DMS79 treated with DMSO at 0.1 percent for 48 hours (cell line): ENCODE data around the gene KLHL17.
A peak's percentile ranks its signal among the peaks of the same experiment; 100 is the strongest.

ENCODE experiments used
- DNase-seq: peaks from one replicate; lab custom pipeline; 2025; lab: John Stamatoyannopoulos, UW

KLHL17 gene

DNA sequence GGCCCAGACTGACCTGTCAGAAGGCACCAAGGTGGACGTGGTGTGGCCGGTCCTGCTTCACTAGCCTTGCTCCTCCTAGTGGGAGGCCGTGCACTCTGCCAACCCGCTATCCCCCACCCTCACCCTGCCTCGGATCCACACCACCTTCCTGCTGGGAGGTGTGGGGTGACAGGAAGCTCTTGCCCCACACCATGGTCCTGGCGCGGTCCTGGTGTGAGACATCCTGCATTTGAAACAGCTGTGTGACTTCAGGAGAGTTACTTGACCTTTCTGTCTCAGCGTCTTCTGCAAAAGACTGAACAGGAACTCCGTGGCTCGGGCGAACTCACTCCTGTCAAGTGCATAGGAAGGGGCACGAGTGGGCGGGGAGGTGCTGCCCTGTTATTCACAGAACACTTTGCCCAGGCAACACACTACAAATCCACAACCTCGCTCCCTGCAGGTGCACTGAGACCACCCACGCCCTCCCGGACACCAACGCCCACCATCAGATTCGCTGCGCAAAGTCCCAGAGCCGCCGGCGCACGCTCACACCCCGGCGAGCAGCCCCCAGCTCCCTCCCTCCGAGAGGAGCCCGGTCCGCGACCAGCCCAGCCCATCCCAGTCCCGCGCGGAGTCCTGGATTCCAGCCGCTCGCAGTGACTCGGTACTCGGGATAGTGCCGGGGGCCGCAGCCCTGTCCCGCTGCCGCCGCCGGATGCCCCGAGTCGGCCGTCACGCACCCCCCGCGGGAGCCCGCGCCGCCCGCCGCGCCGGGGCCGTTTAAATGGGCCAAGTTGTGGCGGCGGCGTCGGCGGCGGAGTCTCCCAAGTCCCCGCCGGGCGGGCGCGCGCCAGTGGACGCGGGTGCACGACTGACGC lies 37.0 kb upstream of the KLHL17 start, which contains the start of gene SAMD11:
TSS of gene SAMD11 (plus strand) at position 793 of the 860 bp plus-strand sequence. CDS start 509 bp downstream, outside the sequence.
- DNase-seq: peak; percentile 66

DNA sequence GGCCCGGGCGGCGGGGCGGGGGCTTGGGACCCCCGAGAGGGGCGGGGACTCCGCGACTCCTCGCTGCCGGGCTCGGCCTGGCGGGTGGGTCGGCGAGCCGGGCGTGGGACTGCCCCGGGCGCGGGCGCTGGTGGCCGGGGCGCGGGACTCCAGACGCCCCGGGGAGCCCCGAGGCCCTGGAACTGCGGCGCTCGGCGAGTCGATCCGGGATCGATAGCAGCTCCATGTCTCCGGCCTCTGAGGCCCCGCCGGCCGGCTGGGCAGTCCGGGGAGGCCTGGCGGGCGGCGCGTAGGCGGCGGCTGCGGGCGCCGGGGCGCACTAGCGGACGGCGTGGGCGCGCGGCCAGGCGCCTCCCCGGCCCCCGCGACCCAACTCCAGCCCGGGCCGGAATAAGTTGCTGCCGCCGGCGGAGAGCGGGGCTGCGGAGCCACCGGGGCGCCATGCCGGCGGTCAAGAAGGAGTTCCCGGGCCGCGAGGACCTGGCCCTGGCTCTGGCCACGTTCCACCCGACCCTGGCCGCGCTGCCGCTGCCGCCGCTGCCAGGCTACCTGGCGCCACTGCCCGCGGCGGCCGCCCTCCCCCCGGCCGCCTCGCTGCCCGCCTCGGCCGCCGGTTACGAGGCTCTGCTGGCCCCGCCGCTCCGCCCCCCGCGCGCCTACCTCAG lies 36.3 kb upstream of the KLHL17 start:
- no peak for DNase-seq

DNA sequence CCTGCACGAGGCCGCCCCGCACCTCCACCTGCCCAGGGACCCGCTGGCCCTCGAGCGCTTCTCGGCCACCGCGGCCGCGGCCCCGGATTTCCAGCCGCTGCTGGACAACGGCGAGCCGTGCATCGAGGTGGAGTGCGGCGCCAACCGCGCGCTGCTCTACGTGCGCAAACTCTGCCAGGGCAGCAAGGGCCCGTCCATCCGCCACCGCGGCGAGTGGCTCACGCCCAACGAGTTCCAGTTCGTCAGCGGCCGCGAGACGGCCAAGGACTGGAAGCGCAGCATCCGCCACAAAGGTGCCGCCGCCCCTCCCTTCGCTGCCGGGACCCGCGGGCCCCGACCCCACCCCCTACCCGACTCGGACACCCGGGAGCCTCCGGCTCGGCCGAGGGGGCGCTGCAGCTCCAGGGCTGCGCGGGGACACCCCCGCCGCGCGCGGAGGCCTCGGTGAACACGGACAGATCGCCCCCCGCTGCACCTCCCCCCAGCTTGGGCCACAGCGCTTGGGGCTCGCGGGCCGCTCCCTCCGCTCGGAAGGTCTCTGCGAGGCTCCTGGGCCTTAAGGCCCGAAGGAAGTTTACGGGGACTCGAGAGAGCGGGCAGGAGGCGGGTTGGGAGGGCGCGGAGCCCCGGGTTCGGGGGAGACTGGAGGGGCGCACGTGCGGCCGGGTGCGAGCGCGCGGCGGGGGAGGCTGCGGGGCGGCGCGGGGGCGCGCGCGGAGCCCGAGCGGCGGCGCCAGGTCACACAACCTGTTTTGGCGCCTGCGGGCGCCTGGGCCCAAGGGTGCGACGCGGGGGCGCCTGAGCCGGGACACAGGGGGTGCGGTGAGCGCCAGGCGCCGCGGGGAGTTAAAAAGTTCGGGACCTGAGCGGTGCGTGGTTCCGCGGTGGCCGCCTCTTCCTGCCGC lies 35.5 kb upstream of the KLHL17 start:
- DNase-seq: peak; percentile 31

DNA sequence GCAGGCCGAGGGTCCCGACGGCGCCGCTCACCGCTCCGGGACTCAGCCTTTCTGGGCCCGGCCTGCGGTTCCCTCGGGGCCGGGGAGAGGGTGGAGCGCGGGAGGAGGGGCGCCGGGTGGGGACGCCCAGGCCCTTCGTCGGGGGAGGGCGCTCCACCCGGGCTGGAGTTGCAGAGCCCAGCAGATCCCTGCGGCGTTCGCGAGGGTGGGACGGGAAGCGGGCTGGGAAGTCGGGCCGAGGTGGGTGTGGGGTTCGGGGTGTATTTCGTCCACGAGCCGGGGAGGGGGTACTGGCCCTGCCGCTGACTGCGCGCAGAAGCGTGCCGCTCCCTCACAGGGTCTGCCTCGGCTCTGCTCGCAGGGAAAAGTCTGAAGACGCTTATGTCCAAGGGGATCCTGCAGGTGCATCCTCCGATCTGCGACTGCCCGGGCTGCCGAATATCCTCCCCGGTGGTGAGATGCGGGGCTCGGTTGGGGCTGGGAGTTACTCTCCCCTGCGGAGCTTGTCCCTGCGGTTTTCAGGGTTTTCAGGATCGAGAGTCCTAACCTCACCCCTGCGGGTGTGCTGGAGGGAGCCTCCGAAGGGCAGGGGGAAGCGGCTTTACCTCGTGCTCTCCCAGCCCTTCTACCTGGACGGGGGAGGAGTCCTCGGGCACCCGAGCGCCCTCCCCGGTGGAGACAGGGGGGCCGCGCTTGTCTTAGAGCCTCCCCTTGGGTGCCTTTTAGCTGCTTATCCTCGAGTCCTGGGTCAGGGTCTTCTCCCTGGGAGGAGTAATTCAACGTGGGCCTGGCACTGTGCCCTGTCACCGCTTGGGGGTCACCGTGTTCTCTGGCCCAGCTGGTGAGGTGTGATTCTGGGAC lies 34.6 kb upstream of the KLHL17 start:
- DNase-seq: no peak

DNA sequence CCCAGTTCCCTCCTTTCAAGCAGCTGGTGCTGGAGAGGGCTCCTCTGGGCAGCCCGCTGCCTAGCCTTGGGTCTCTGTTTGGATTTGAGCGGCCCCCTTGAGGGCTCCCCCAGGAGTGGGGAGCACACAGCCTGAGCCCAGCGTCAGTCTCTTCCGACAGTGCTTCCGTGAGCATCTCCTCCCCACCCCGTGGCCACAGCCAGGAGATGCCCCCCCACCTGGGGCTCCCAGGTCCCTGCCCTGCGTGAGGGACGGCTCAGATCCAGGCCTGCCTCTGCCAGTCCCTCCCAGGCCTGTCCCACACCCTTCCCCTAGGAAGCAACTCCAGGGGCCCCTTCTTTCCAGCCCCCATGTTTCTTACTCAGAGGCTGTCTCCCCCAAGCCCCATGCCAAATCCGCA lies 33.1 kb upstream of the KLHL17 start:
- DNase-seq: no peak

DNA sequence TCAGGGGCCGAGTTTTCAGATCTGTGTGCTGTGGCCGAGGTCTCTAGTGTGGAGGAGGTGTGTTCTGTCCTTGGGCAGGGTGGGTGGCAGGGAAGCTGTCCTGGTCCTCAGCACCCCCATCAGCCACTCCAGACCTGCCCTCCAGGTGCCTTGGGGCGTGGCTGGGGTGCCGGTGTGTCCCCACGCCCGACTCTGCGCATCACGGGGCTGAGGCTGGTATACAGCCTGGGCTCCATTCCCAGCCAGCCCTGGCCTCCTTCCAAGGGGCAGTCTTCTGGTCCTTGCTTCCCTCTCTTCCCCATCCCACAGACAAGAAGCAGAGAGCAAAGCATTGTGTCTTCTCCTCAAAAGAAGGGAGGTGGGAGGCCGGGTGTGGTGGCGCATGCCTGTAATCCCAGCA lies 32.6 kb upstream of the KLHL17 start:
- DNase-seq: no peak

DNA sequence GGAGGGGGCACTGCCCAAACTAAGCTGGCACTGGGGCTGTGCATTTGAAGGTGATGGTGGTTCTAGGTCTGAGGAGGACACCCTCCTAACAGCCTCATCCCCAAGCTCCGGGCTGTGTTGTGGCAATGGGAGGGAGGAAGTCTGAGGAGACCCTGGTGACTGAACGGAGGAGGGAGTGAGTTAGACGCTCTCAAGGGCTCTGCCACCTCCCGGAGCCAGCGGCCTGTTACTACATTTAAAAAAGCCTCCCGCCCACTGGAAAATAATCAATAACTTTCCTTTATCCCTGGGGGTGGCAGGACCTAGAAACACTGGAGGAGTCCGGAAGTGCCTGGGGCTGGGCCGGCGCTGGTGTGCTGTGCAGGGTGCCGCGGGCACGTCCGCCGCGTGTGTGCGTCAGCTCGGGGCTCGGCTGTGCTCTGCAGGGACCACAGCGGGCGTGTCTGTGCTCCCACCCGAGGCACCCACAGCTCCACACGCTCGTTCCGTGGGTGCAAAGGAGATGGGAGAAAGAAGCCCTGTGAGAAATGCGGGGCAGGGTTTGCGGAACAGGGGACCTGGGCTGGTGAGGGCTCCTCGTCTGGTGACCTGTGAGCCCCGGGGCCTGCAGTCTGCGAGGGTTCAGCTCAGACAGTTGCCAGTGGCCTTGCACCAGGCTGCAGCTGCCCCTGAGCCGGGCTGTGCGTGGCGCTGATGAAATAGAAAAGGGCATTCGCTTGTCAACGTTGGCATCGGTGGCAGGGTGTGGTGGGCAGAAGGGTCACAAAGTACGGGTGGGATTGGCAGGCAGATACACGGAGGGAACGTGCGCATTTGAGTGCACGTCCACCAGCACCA lies 31.3 kb upstream of the KLHL17 start:
- no peak for DNase-seq

DNA sequence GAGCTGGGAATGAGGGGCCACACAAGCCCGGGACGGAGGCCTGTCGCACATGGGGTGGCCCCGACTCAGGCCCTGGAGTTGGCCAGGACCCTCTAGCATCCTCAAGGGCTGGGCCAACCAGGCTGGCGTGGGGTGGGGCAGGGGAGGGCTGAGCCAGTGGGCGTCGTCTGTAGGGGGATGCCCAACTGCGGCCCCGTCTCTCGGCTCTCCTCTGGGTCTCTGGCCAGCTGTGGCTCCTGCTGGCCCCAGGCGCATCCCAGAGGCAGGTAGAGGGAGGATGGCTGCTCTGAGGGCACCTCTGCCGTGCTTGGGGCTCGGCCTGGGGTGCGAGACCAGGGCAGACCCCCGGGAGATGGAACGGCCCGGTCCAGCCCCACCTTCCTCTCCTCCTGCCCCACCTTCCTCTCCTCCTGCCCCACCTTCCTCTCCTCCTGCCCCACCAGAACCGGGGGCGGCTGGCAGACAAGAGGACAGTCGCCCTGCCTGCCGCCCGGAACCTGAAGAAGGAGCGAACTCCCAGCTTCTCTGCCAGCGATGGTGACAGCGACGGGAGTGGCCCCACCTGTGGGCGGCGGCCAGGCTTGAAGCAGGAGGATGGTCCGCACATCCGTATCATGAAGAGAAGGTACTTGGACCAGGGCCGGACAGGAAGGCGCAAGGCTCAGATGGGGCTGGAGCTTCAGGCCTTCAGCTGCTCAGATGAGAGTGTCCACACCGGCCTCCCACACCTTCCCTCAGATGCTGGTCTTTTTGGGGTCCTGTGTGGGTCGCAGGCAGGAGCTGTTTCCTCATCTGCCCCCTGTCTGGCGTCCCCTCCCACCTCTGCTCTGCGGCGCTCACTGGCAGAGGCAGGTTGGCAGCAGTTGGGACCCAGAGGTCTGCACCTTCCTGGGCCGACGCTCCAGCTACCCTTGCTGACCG lies 30.4 kb upstream of the KLHL17 start:
- no peak for DNase-seq

DNA sequence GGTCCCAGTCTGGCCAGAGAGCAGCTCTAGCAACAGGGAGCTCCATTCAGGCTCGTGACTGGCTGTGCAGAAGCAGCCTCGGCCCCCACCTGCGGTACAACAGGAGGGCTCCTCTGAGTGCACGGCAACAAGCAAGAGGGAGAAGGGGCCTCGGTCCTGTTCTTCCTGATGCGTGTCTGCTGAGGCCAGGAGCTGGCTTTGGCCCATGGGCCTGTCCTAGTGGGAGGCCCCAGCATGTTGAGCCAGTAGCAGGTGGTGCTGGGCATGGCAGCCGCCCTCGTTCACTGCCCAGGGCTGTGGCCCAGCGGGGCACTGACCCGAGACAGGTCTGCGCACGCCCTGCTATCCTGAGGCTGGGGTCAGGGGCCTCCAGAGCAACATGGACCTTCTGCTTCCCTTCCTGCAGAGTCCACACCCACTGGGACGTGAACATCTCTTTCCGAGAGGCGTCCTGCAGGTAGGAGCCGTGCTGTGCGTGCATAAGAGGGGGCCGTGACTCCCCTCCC lies 29.7 kb upstream of the KLHL17 start:
- no peak for DNase-seq

DNA sequence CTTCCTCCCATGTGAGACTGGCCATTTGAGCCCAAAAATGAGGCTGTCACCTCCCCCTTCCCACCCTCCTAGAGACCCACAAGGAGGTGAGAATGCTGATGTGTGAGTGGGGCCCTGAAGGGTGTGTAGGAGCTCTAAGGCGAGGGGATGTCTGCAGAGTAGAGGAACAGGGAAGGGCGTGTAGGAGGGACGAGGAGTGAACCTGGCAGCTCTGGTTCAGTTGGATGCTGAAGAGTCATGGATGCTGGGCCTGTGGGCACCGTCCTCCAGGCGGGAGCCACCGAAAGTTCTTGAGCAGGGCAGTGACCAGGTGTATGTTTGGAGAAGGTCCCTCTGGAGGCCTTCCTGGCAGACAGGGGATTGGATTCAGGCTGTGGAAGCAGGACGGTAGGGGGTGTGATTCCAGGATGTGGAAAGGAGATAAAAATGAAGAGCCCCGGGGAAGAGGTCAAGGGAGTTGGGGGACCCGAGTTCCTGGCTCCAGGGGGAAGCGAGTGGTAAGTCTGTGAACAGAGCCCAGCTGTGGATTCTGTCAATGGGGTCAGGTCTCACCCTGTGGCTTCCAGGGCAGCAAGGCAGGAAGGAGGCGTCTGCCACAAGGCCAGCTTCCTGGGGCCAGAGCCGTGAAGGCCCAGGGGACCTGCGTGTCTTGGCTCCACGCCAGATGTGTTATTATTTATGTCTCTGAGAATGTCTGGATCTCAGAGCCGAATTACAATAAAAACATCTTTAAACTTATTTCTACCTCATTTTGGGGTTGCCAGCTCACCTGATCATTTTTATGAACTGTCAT lies 28.8 kb upstream of the KLHL17 start:
- DNase-seq: no peak

DNA sequence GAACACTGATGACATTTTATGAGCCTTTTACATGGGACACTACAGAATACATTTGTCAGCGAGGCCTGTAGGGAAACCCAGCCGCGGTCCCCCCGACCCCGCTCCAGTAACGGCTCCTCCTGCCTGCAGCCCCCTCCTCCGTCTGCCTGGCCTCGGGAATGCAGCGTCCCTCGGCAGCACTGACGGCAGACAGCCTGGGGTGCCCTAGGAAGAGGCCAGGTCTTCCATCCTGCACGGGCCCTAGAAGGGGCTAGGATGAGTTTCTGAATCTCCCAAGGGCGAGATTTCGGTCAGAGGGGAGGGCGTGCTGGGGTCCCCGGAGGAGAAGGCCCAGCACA lies 28.2 kb upstream of the KLHL17 start:
- DNase-seq: no peak

DNA sequence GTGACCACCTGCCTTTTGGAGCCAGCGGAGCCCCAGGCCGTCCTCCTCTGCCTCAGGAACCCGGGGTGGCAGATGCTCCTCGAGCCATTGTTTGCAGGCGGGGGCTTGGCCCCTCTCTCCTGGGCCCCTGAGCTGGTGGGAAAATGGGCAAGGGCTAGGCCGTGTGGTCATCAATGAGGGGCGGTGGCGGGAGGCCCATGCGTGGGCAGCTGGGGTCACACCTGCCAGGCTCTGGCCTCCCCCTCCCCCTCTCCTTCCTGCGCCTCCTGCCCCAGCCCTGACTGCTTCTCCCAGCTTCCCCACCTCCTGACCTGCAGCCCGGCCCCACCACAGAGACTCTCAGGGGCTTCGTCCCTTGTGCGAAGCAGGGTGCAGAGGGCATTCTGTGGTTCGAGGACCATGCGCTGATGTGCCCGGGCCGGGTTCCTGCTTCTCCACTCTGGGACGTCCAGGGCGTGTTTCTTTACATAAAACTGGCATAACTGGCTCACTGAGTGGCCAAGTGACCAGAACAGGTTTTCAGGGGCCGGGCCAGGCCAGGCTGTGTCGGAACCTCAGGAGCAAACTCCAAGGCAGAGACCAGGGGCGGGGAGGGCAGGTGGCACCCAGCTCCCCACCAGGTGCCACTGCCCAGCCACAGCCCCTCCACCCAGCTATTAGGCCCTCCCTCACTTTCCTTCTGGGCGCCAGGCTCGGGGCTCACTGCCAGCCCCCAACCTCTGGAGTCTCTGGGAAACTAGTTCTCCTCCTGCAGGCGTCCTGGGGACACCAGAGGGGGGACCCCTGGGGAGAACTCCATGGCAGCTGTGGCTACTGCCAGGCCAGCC lies 27.4 kb upstream of the KLHL17 start:
- no peak for DNase-seq

DNA sequence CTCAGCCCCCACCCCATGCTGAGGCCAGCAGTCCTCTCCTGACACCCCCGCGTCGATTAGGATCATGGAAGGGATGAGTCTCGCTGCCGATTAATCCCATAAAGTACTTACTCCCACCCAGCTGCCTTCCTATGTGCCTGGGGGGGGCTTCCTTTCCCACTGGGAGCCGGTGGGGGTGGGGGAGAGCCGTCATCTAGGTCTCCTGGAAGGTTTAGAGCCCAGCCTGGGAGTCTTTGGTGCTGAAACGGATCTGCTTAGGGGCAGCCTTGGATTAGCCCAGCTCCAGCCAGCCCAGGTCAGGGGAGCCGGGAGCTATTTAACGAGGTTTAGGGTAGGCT lies 26.8 kb upstream of the KLHL17 start:
- DNase-seq: no peak

DNA sequence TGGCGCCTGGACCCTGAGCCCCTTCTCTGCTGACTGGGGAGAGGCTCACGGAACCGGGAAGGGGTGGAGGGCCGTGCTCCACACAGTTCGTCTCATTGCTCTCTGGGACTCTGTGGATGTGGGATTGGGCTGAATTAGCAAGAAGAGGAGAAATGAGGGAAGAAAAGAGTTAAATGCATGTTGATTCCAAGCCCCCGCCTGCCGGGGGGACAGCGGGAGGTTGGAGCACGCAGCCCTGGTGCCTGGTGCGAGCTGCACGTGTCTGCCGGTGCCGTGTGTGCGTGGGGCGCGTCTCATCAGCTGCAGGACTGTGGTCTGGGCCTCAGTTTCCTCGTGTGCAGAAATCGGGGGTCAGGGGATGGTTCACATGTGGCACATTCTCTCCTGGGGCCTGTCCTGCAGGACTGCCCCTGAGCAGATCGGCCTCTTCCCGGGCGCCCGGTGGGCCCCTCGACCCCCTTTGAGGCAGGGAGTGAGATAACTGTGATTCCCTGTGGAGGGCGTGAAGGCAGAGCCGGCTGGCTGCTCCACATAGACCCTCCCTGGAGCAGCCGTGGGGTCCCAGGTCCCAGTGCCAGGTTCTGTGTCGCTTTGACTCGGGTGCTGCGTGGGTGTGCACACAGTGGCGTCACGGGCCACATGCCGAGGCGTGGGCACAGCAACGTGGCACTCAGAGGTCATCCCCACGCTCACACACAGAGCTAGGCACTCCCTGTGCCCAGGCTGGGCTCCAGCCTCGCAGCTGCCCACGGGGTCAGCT lies 25.2 kb upstream of the KLHL17 start:
- no peak for DNase-seq

DNA sequence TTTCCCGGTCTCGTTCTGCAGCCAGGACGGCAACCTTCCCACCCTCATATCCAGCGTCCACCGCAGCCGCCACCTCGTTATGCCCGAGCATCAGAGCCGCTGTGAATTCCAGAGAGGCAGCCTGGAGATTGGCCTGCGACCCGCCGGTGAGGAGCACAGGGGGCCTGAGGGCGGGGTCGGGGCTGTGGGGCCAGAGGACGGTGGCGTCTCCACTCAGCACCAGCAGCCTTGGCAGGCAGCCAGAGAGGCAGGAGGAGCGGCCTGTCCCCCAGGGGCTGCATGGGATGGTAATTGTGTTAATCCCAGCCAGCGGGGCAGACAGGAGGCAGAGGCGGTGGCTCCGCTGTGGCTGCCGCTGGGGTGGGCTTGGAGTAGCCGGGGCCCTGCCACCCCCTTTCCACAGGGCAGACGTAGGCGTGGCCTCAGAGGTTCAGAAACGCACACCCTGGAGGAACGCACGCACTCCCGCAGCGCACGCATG lies 24.6 kb upstream of the KLHL17 start:
- DNase-seq: peak; percentile 66

DNA sequence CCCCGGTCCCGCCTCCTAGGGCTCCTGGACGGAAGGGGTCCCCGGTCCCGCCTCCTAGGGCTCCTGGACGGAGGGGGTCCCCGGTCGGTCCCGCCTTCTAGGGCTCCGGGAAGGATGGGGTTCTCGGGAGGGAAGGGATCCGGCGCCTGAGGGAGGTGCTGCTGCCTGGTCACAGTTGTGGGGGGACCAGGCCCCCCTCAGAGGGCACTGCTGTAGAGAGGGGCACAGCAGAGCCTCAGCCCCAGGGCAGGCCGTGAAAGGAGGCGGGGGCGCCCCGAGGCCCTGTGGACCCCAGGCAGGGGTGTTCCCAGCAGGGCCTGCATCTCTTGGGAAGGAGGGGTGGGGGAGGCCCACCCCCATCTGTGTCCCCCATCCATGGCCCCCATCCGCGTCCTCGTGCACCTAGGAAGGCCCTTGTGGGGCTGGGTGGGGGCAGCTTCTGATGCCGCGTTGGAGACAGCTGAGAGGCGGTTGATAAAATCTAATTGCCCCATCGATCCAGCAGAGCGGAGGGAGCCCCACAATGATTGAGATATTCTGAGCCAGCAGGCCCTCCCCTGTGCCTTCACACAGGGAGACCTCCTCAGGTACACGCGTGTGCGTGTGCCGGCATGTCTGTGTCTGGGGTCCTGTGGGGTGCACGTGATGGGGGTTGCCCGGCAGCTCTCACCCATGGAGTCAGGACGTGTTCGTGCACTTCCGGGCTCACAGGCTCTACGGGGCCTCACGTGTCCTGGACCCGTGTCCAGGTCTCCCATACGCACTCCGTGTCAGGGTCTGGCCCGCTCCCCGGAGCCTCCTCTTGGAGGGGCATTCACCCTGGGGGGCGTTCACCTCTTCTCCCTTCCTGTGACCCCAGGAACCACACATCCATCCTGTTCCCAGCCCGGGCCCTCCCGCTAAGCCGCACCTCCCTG lies 23.8 kb upstream of the KLHL17 start:
- no peak for DNase-seq
